Endothelial cell of hepatic sinusoid (primary cell): ENCODE measurements around the gene ROS1.

Experiments
- in situ Hi-C: cut with HindIII; loops from 2 replicates; pipeline ENCODE4 v1.10.0; 2017; ENCODE audit warnings: low sequenced_read_pairs

Gene ROS1

GRCh38 chr6:117326396-117326795, 99.3 kb downstream of the ROS1 start:
- in situ Hi-C loops = loop anchor here (25.0 kb wide), 1 partner anchor 261 kb away; no protein-coding TSS in a partner anchor

GRCh38 chr6:117317261-117317660, 108.5 kb downstream of the ROS1 start:
- in situ Hi-C loops = no loop called here

GRCh38 chr6:117311726-117312125, 114.0 kb downstream of the ROS1 start:
- in situ Hi-C loops = no loop called here

GRCh38 chr6:117311310-117311709, 114.4 kb downstream of the ROS1 start:
- in situ Hi-C loops = no loop called here

GRCh38 chr6:117309611-117310010, 116.1 kb downstream of the ROS1 start:
- in situ Hi-C loops = no loop called here

- in situ Hi-C loops = no loop called here
Observed at GRCh38 chr6:117309069-117309468, 116.7 kb downstream of the ROS1 start.

- in situ Hi-C loops = no loop called here
Observed at GRCh38 chr6:117307655-117308054, 118.1 kb downstream of the ROS1 start.

- in situ Hi-C loops = no loop called here
Observed at GRCh38 chr6:117306227-117306790, 119.4 kb downstream of the ROS1 start.

GRCh38 chr6:117304446-117304845, 121.3 kb downstream of the ROS1 start:
- in situ Hi-C loops = no loop called here

- in situ Hi-C loops = no loop called here
Observed at GRCh38 chr6:117303323-117303722, 122.4 kb downstream of the ROS1 start.

- in situ Hi-C loops = no loop called here
Observed at GRCh38 chr6:117298941-117299340, 126.8 kb downstream of the ROS1 start.

GRCh38 chr6:117290173-117290846, 135.4 kb downstream of the ROS1 start:
- in situ Hi-C loops = no loop called here

GRCh38 chr6:117288083-117288715, 137.5 kb downstream of the ROS1 start:
- in situ Hi-C loops = no loop called here

GRCh38 chr6:117280922-117281321, 144.8 kb downstream of the ROS1 start:
- in situ Hi-C loops = no loop called here

GRCh38 chr6:117276778-117277316, 148.9 kb downstream of the ROS1 start:
- in situ Hi-C loops = no loop called here

- in situ Hi-C loops = no loop called here
Observed at GRCh38 chr6:117275711-117276110, 150.0 kb downstream of the ROS1 start.

- in situ Hi-C loops = no loop called here
Observed at GRCh38 chr6:117275205-117275604, 150.5 kb downstream of the ROS1 start.

GRCh38 chr6:117272891-117273290, 152.9 kb downstream of the ROS1 start:
- in situ Hi-C loops = no loop called here

- in situ Hi-C loops = no loop called here
Observed at GRCh38 chr6:117272032-117272866, 153.5 kb downstream of the ROS1 start.

GRCh38 chr6:117270843-117271507, 154.8 kb downstream of the ROS1 start:
- in situ Hi-C loops = no loop called here
